HCT116 (cell line): Measurements from ENCODE around the gene POP7.

Experiments
- EGR1 ChIP-seq: IDR thresholded peaks from 2 replicates; pipeline ENCODE4 v1.6.1; 2012; ENCODE audit warnings: low read depth
- POLR2AphosphoS5 ChIP-seq: IDR thresholded peaks from 2 replicates; pipeline ENCODE4 v1.6.1; 2011; ENCODE audit warnings: mild to moderate bottlenecking, low read depth, low read length, moderate library complexity
- SIN3A ChIP-seq: IDR thresholded peaks from 2 replicates; pipeline ENCODE4 v1.6.1; 2012; ENCODE audit warnings: low read depth
- TCF7L2 ChIP-seq: IDR thresholded peaks from 2 replicates; pipeline ENCODE4 v1.7.0; 2011; ENCODE audit warnings: borderline replicate concordance, inconsistent platforms; ENCODE audit not compliant: insufficient read depth, insufficient read length; ENCODE audit errors: extremely low read depth
- ZNF274 ChIP-seq: fragments of 200-500 bp; sonication (Bioruptor generic); IDR thresholded peaks from 2 replicates; pipeline ENCODE4 v1.6.1; 2014; ENCODE audit warnings: mild to moderate bottlenecking, low read depth, low read length, inconsistent platforms
- TF ChIP-seq, protein P1 (sequence below), 3 experiments: fragments of 200-600 bp in 1 of 3; sonication (generic) in 1 of 3; IDR thresholded peaks in 2 of 3; conservative IDR thresholded peaks in 1 of 3; 2 replicates each; pipeline ENCODE4 v1.5.1; 2012 to 2017; ENCODE audit warnings: low read depth in 2 of 3, low read length in 2 of 3, antibody characterized with exemption in 1 of 3, borderline replicate concordance in 1 of 3, control low read depth in 1 of 3, mild to moderate bottlenecking in 1 of 3, mixed read lengths in 1 of 3, mixed run types in 1 of 3, moderate library complexity in 1 of 3; ENCODE audit not compliant: insufficient read depth in 1 of 3
- TF ChIP-seq, protein P2 (sequence below): IDR thresholded peaks from 2 replicates; pipeline ENCODE4 v1.6.1; 2012

- TF ChIP-seq EGR1 = no peak
- TF ChIP-seq, protein P1, sequence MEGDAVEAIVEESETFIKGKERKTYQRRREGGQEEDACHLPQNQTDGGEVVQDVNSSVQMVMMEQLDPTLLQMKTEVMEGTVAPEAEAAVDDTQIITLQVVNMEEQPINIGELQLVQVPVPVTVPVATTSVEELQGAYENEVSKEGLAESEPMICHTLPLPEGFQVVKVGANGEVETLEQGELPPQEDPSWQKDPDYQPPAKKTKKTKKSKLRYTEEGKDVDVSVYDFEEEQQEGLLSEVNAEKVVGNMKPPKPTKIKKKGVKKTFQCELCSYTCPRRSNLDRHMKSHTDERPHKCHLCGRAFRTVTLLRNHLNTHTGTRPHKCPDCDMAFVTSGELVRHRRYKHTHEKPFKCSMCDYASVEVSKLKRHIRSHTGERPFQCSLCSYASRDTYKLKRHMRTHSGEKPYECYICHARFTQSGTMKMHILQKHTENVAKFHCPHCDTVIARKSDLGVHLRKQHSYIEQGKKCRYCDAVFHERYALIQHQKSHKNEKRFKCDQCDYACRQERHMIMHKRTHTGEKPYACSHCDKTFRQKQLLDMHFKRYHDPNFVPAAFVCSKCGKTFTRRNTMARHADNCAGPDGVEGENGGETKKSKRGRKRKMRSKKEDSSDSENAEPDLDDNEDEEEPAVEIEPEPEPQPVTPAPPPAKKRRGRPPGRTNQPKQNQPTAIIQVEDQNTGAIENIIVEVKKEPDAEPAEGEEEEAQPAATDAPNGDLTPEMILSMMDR (IDR thresholded peaks at IDR 0.05 in 2 of 3, conservative IDR thresholded peaks at IDR 0.05 in 1 of 3; ENCODE audit: borderline replicate concordance in 1 of 3, insufficient read depth in 1 of 3, low read depth in 2 of 3, low read length in 2 of 3) = no peak
- no peak for TF ChIP-seq POLR2AphosphoS5
- no peak for TF ChIP-seq SIN3A
- no peak for TF ChIP-seq ZNF274
- TF ChIP-seq, protein P2, sequence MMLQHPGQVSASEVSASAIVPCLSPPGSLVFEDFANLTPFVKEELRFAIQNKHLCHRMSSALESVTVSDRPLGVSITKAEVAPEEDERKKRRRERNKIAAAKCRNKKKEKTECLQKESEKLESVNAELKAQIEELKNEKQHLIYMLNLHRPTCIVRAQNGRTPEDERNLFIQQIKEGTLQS = no peak
- TF ChIP-seq TCF7L2 = no peak
Observed at GRCh38 chr7:100687261-100687660, 18.7 kb upstream of the POP7 start.
